HFFc6 (cell line): ENCODE measurements around the gene CBFA2T2. TPM values are rescaled to one million over a fixed set of nuclear protein-coding genes. Genes with fewer than 3 reads are reported as not detected.
"Not testable (repeated sequence)": the region's sequence is repeated elsewhere in the genome, so short reads cannot be mapped to it uniquely, and the experiment has no call there.

Source experiments
- DNase-seq: peaks from one replicate; pipeline ENCODE4 v3.0.0-alpha.2; 2018
- H3K27ac Mint-ChIP-seq: 2 replicates; pipeline ENCODE4 v1.8.0; 2020; ENCODE audit warnings: mild to moderate bottlenecking, mixed read lengths
- H3K27me3 Mint-ChIP-seq: 2 replicates; pipeline ENCODE4 v1.8.0; 2021; ENCODE audit warnings: mild to moderate bottlenecking, moderate library complexity, mixed read lengths; ENCODE audit not compliant: insufficient read depth
- H3K36me3 Mint-ChIP-seq: 2 replicates; pipeline ENCODE4 v1.8.0; 2021; ENCODE audit warnings: low read depth, mixed read lengths
- H3K4me1 Mint-ChIP-seq: 2 replicates; pipeline ENCODE4 v1.8.0; 2020; ENCODE audit warnings: low read depth, mixed read lengths
- H3K4me3 Mint-ChIP-seq: 2 replicates; pipeline ENCODE4 v1.8.0; 2020; ENCODE audit warnings: mild to moderate bottlenecking, moderate library complexity, mixed read lengths
- H3K9me3 Mint-ChIP-seq: 2 replicates; pipeline ENCODE4 v1.8.0; 2020; ENCODE audit warnings: mild to moderate bottlenecking, mixed read lengths
- CTCF ChIP-seq: fragments of 200-600 bp; sonication (generic); IDR thresholded peaks from 2 replicates; pipeline ENCODE4 v1.5.0; 2021; ENCODE audit warnings: antibody characterized with exemption, mild to moderate bottlenecking
- total RNA-seq, 6 experiments: library from RNA; stranded (reverse); fragmentation: NEBNext Ultra II Directional; extraction: Animal tissue kit (Norgen Biotek cat#: 25700); gene quantifications; 2 replicates in 1 of 6; 3 replicates in 5 of 6; pipeline ENCODE4 v1.2.3, GENCODE V29; 2021

CBFA2T2 gene
- total RNA-seq, 6 experiments from 2014 or later: 7.0 to 9.1 (median 8.0) TPM

GRCh38 chr20:33645396-33645795, 155.5 kb downstream of the CBFA2T2 start:
- H3K27me3 Mint-ChIP-seq: no peaks in the 10 kb centered on the region; the same call in none of the 2 replicates
- TF ChIP-seq CTCF: no peak
- no peak overlapping the region for H3K27ac Mint-ChIP-seq
- H3K9me3 Mint-ChIP-seq: no peaks in the 10 kb centered on the region
- peaks cover 10% of the 10 kb centered on the region for H3K4me1 Mint-ChIP-seq
- no peak for DNase-seq
- H3K4me3 Mint-ChIP-seq: no peak overlapping the region
- H3K36me3 Mint-ChIP-seq: peaks cover 10% of the 10 kb centered on the region; the same call in 1 of the 2 replicates

- no peaks in the 10 kb centered on the region for H3K9me3 Mint-ChIP-seq
- no peak for DNase-seq
- H3K27ac Mint-ChIP-seq: no peak overlapping the region
- H3K4me3 Mint-ChIP-seq: no peak overlapping the region
- H3K36me3 Mint-ChIP-seq: peaks cover 7% of the 10 kb centered on the region; the same call in 1 of the 2 replicates
- no peak for TF ChIP-seq CTCF
- H3K4me1 Mint-ChIP-seq: peaks cover 10% of the 10 kb centered on the region
- H3K27me3 Mint-ChIP-seq: no peaks in the 10 kb centered on the region; the same call in none of the 2 replicates
Observed at GRCh38 chr20:33646191-33646590, 156.3 kb downstream of the CBFA2T2 start.

GRCh38 chr20:33646959-33647602, 157.2 kb downstream of the CBFA2T2 start:
- H3K4me1 Mint-ChIP-seq, H3K9me3 Mint-ChIP-seq, DNase-seq, H3K27me3 Mint-ChIP-seq, H3K27ac Mint-ChIP-seq, H3K36me3 Mint-ChIP-seq, H3K4me3 Mint-ChIP-seq: not testable (repeated sequence)

- H3K27ac Mint-ChIP-seq: no peak overlapping the region
Observed at GRCh38 chr20:33647603-33648395, 157.9 kb downstream of the CBFA2T2 start.

GRCh38 chr20:33648396-33649004, 158.6 kb downstream of the CBFA2T2 start:
- Mint-ChIP-seq H3K4me3 (no peak overlapping the region), H3K4me1 (peaks cover 12% of the 10 kb centered on the region), H3K27ac (no peak overlapping the region), H3K9me3 (no peaks in the 10 kb centered on the region), H3K36me3 (peaks cover 7% of the 10 kb centered on the region; the same call in 1 of the 2 replicates), H3K27me3 (no peaks in the 10 kb centered on the region; the same call in 1 of the 2 replicates)
- no peak for TF ChIP-seq CTCF
- no peak for DNase-seq

More at GRCh38 chr20:33647603-33648395, 157.9 kb downstream of the CBFA2T2 start:
- H3K4me3 Mint-ChIP-seq: no peak overlapping the region
- peak; percentile 32 for DNase-seq
- TF ChIP-seq CTCF: no peak
- no peaks in the 10 kb centered on the region; the same call in none of the 2 replicates for H3K27me3 Mint-ChIP-seq
- H3K4me1 Mint-ChIP-seq: peaks cover 10% of the 10 kb centered on the region
- H3K9me3 Mint-ChIP-seq: no peaks in the 10 kb centered on the region
- peaks cover 7% of the 10 kb centered on the region; the same call in 1 of the 2 replicates for H3K36me3 Mint-ChIP-seq
